Stromal cell of bone marrow (primary cell): ENCODE results near the gene TBX19.

Source experiments
- DNase-seq: peaks from one replicate; pipeline ENCODE4 v3.0.0-alpha.2; 2012; ENCODE audit warnings: low read depth

TBX19 gene

GRCh38 chr1:168360151-168361021, 79.7 kb downstream of the TBX19 start:
- peak; percentile 41 for DNase-seq

GRCh38 chr1:168361252-168361651, 80.6 kb downstream of the TBX19 start:
- no peak for DNase-seq

GRCh38 chr1:168362991-168363390, 82.3 kb downstream of the TBX19 start:
- no peak for DNase-seq
